22Rv1 (cell line): ENCODE results near the gene WWP2.

Source experiments
- H3K27ac ChIP-seq: fragments of 450-650 bp; 2 replicates; pipeline ENCODE4 v1.5.1; 2017
- ZFX ChIP-seq: fragments of 450-650 bp; IDR thresholded peaks from 2 replicates; pipeline ENCODE4 v1.6.1; 2017; ENCODE audit warnings: antibody characterized with exemption, borderline replicate concordance
- TF ChIP-seq, protein P1 (sequence below): fragments of 450-650 bp; IDR thresholded peaks from 2 replicates; pipeline ENCODE4 v1.5.1; 2017; ENCODE audit warnings: mild to moderate bottlenecking

Gene WWP2

GRCh38 chr16:69874271-69874670 is 112.1 kb downstream of the WWP2 start:
- TF ChIP-seq, protein P1, sequence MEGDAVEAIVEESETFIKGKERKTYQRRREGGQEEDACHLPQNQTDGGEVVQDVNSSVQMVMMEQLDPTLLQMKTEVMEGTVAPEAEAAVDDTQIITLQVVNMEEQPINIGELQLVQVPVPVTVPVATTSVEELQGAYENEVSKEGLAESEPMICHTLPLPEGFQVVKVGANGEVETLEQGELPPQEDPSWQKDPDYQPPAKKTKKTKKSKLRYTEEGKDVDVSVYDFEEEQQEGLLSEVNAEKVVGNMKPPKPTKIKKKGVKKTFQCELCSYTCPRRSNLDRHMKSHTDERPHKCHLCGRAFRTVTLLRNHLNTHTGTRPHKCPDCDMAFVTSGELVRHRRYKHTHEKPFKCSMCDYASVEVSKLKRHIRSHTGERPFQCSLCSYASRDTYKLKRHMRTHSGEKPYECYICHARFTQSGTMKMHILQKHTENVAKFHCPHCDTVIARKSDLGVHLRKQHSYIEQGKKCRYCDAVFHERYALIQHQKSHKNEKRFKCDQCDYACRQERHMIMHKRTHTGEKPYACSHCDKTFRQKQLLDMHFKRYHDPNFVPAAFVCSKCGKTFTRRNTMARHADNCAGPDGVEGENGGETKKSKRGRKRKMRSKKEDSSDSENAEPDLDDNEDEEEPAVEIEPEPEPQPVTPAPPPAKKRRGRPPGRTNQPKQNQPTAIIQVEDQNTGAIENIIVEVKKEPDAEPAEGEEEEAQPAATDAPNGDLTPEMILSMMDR, result no peak
- no peak for TF ChIP-seq ZFX
- no peak overlapping the region for H3K27ac ChIP-seq

DNA sequence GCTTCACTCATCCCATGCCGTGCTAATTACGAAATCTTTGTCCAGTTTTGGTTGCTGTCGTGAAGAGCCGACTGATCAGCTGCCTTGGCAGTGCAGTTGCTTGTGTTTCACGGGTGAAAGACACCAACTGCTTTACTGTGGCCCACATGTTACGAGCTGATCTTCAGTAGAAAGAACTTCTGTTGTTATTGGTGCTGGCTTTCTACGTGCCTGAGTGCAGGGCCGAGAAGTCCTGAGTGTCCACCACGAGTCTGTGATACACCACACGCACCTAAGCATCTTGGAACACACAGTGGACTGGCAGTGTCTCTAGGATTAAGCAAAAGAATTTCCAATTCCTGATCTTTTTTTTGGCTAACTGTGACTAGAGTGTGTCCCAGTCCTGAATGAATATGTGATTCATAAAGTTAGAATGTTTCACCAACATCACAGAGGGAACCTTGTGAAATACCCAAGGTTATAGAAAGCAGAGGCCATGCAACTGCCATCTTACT is 118.6 kb downstream of the WWP2 start:
- TF ChIP-seq, protein P1, result no peak
- TF ChIP-seq ZFX, result no peak
- H3K27ac ChIP-seq, result no peak overlapping the region

GRCh38 chr16:69881141-69881540 is 119.0 kb downstream of the WWP2 start:
- no peak overlapping the region for H3K27ac ChIP-seq
- TF ChIP-seq ZFX, result no peak
- TF ChIP-seq, protein P1, result no peak

DNA sequence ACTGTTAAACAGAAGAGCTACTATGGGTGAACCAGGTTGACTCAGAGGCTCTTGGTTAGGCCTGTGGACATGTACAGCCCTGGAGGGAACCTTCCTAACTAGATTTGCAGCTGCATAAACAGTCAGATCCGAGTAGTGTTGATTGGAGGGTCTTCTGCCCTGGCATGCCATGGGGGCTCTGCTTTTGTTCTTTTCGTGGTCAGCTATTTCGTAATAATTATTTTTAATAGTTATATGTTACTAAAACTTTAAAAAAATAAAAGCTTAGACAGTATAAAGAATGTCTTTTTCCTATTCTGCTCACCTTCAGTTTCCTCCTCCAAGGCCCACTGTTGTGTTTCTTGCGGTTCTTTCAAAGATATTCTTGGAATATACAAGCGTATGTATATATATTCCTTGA is 121.6 kb downstream of the WWP2 start:
- no peak overlapping the region for H3K27ac ChIP-seq
- TF ChIP-seq, protein P1, result no peak
- TF ChIP-seq ZFX, result no peak

DNA sequence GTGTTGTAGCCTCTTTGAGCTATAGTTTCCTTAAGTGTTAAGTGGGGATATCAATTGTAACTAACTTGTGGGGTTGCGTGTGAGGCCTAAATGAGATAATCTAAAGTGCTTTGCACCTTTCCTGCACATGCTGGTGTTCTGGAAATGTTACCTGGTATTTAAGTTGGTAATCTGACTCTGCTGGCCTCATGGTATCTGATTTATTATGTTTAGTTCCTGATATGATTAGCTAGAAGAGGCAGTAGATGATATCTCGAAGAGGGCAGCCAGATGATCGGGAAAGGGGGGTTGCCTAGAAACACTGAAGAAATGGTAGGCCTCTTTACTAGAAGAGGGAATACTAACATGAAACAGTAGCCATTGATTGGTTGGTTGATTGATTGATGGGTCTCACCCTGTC is 123.6 kb downstream of the WWP2 start:
- TF ChIP-seq, protein P1, result no peak
- TF ChIP-seq ZFX, result no peak
- H3K27ac ChIP-seq, result no peak overlapping the region

GRCh38 chr16:69886726-69887125 is 124.6 kb downstream of the WWP2 start:
- no peak overlapping the region for H3K27ac ChIP-seq
- no peak for TF ChIP-seq ZFX
- TF ChIP-seq, protein P1, result no peak

GRCh38 chr16:69888005-69888590 is 126.0 kb downstream of the WWP2 start:
- H3K27ac ChIP-seq, result peak overlapping the region; percentile 32
- TF ChIP-seq, protein P1, result no peak
- no peak for TF ChIP-seq ZFX
